HG03571 (cell line): ENCODE measurements around the gene DMD.
"Not testable (repeated sequence)": the region's sequence is repeated elsewhere in the genome, so short reads cannot be mapped to it uniquely, and the experiment has no call there.

Source experiments
- ATAC-seq: cut with Tn5 transposase; IDR thresholded peaks from one replicate; pipeline ENCODE4 v1.9.1; 2021; ENCODE audit not compliant: unreplicated experiment

DMD gene

DNA sequence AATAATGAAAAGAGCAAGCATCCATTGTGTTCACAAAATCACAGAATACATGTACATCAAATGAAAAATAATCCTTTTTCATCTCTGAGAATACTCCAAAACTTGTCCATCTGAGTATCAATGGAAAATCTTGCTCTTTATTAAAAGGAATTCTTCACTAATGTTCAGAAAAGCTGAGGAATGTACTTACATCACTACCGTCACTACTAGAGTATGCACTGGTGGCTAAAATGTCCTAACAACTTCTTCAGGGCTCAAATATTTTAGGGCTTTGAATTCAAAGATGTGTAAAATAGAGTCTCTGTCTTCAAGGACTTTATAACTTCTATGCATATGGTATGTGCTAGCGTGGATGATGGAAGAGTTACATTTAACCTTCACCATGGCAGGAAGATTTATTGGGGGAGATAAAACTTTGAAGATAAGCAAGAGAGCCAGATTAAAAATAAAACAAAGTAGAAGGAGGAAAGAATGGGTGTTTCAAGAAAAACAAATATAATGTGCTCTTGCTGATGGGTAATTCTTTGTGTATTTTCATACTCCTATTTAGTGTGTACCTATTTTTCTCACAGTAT, 55.1 kb downstream of the DMD start:
- ATAC-seq: no peak

DNA sequence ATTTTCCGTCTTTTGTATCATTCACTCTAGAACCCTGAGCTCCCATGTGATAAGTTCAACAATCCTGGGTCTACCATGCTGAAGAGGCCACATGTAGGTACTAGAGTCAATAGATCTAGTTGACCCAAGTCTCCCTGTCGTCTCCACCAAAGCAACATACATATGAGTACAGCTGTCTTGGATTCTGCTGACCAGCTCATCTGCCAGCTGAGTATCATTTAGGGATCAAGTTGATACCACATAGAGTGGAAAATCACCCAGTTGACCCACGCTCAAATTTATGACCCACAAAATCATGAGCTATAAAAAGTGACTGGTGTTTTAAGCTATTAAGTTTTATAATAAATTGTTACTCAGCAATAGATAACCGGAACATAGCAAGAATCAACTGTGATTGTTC, 61.8 kb downstream of the DMD start:
- no peak for ATAC-seq

DNA sequence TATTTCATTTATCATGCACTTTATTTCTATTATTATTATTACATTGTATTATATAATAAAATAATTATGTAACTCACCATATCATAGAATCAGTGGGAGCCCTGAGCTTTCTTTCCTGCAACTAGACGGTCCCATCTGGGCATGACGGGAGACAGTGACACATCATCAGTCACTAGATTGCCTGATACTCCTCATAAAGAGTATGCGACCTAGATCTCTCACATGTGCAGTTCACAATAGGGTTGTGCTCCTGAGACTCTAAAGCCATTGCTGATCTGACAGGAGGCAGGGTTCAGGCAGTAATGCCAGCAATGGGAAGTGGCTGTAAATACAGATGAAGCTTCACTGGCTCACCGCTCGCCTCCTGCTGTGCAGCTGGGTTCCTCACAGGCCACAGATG, 62.3 kb downstream of the DMD start:
- no peak for ATAC-seq

DNA sequence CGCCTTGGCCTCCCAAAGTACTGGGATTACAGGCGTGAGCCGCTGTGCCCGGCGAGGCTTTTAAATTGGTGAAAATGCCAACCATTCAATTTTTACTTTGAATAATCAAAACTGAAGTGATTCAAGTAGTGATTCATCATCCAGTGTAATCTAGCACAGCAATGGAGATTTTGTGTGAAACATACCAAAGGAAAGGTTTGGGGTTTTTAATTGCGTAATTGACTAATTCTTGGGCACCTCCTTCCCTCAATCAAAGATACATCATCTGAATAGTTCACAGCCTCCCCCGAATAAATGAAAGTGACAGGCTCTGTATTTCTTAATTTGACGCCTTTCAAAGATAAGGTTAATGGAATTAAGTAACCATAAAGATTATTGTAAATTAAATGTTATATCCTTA, 69.0 kb downstream of the DMD start:
- ATAC-seq: no peak

DNA sequence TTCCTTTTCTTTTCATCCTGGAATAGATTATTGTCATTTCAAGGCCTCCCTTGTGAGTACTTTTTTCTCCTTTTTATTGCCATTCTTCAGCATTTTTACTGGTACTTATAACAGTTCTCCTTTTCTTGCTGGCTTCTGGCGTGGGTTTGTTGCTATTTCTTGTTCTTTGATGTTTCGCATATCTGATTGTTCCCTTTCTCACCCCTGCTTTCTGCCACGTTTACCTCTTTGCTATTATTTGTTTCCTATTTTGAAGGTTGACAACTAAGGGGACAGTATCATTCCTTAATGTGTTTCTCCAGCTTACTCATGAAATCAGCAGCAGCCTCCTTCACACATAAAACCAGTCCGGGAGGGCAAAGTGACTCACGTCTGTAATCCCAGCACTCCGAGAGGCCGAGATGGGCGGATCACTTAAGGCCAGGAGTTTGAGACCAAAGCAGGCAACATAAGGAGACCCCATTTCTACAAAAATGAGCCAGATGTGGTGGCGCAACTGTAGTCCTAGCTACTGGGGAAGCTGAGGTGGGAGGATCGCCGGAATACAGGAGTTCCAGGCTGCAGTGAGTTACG, 72.6 kb downstream of the DMD start:
- no peak for ATAC-seq

DNA sequence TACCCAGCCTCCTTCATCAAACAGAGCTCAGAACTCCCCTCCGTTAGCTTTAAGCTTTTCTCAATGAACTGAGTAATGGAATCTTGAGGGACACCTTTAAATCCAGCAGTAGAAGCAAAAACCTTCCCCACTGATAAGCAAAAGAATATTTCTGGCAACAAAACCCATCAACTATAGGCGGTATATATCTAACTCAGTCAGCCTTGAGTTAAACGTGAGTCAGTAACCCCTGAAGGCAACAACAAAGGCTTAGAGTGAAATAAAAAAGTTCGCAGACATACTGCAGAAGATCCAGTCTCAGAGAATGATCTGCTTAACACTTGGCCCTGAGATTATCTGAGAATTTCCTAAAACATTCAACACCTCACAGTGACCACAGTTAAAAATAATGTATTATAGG, 77.2 kb downstream of the DMD start:
- ATAC-seq: no peak

DNA sequence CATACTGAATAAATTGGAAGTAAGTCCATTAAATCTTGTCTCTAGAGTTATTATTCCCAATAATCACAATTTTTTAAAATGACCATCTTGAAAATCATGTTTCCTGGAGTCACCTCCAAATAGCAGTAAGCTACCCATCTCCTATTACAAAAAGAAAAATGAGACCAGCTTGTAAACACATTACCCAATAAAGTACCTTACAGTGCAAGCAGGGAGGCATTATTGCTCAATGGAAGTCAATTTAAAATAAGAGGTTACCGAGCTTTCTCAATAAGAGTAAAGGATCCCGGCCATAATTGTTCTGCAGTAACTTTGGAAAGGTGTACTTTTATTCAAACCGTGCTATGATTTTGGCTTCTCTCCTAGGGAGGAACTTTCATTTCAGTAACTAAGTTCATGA, 78.0 kb downstream of the DMD start:
- ATAC-seq: no peak

DNA sequence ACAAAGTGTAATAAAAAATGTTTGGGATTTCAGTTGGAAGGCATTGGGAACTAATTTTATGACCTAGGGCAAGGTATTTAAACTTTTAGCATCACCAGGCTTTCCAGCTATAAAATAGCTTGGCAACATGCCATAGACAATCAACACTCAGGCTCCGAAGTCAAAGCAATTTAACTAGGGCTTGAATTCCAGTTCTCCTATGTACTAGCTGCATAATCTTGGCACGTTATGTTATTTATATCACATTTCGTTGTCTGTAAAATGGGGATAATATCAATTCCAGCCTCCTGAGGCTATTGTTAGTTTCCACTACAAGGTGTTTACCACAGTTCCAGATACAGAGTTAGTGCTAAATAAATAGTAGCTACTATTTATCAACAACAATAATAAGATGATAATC, 78.8 kb downstream of the DMD start:
- no peak for ATAC-seq

DNA sequence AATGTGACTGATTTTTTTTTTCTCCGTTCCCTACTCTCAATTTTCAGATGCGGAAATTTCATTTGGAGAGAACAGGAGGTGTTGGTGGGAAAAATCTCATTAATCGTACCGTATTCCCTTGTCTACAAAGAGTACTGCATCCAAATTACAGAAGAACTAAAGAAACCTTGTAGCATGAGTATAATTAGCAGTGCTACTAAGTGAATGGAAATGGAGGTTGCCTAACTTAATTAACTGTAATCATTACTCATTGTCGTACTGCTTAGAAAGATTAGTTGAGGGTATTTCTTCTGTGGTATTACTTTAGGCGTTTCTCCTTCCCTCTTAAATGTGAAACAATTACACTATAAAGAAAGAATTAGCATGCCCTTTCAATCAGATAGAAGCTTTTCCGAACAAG, 81.7 kb downstream of the DMD start:
- ATAC-seq: no peak

DNA sequence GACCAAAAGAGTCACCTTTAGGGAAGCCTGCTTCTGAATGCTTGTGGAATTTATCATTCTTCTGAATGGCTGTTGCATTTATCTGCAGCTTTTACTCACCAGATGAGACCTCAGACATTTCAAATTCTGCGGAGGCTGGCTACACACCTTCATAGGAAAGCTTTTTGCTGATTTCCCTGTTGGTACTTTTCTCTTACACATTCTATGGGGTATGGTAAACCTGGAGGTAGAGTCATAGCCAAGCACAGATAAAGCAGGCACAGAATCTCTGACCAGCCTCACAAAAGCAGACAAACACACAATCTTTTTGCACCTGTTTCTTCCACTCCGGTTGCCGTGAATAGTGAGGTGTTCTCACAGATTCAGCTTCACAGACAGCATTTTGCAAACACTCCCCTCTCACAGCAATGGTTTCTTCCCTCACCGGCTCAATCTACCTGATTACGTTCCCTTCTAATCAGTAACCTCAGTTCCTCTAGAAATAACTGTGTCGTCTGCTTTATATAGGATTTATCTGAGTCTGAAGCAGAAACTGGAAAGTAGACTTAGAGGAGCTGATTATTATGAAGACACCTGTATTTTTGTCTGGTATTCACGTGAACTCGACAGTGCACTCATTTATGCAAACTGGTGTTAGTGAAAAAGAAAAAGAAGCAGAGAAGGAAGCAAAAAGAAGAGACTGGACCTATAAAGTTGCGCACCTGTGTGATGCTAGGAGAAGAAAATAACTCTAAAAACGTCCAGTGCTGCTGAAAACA, 83.1 kb downstream of the DMD start:
- ATAC-seq: no peak

DNA sequence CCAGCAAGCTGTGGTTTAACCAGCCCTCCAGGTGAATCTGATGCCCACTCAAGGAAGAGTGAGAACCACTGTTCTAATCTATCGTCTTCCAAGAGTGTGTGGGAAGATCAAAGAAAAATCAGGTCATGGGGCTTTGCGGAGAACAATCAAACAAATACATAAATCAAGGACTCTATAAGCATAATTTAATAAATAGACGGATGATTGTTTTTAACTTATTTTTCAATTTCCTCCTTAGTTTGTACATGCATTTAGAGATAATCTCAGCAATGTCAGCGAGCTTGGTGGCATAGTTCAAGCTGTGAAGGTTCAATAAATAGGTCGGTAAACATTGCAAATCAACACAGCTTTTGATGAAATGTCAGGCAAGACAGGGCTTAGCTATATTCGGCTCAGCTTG, 84.9 kb downstream of the DMD start:
- ATAC-seq: no peak

DNA sequence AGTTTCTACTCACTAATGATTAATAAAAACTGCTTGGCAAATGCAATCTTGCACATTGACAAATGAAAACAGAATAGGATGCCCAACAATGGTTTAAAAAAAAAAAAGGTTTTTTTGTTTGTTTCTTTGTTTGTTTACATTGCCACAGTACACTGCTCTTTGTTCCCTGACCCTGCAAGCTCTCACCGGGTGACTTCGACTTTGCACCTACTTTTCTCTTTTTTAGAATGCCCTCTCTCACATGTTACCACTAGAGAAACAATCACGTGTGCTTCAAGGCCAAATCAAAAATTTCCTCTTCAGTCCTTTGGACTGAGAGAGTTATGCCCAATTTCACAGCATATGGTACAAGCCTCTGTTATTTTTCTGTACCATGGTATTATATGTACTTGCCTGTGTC, 101.5 kb downstream of the DMD start:
- no peak for ATAC-seq

DNA sequence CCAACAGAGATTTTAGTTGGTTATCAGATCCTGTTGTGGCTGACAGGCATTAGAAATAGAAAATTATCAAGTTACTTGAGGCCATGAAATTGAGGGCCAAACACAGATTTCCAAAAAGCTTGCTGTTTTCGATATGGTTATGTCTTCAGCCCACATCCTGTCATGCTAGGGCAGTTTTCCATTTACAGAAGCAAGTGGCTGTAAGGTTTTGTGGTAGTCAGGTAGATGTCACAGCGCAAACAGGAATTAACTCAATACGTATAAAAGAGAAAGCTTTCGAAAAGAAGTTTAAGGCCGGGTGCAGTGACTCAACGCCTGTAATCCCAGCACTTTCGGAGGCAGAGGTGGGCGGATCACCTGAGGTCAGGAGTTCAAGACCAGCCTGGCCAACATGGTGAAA, 104.6 kb downstream of the DMD start:
- ATAC-seq: no peak

DNA sequence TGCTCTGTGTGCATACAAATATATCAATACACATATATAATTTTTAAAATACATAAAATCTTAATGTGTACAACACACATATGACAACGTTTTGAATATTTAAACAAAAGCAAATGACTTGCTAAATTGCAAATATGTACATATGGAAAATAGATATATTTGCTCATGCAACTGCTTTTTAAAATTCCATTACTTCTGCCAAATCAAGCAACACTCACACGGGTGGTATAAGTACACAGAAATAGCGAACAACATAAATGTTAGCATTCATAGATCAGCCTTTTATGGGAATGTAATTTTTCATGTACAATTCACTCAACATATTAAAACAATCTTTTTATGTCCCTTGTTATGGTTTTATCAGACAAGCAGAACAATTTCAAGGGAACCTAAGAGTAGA, 116.3 kb downstream of the DMD start:
- no peak for ATAC-seq

DNA sequence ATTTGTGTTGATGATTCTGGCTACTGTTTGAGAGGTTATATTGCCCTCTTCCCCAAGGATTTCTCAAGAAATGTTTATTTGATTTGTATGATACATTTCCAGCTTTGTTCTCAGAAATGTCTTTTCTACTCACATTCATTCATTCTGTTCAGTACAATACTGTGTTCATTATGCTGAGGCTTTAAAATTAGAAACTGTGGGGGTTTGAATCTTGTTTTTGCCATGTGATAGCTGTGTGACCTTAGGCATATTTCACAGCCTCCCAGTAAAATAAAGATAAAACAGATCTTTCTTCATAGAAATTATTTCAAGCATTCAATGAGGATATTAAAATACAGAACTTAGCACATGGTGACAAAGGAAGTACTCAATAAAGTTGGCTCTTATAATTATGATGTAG, 123.9 kb downstream of the DMD start:
- ATAC-seq: no peak

DNA sequence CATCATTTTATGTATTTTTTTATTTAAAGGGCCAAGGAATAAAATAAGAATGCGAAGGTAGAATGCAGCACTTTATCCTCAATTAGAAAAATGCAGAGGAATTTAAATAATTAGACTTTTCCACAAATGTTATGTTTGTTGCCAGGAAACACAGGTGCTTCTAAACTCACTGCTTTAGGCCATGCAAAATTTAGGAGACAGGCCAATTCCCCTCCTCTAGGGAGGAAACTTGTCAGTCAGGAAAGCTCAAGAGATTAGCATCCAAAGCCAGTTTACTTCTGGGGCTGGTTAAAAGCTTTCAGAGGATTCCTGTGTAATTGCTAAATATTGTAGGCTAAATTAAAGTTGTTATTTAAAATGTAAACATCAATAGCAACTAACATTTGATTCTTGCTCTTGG, 124.5 kb downstream of the DMD start:
- ATAC-seq: no peak

DNA sequence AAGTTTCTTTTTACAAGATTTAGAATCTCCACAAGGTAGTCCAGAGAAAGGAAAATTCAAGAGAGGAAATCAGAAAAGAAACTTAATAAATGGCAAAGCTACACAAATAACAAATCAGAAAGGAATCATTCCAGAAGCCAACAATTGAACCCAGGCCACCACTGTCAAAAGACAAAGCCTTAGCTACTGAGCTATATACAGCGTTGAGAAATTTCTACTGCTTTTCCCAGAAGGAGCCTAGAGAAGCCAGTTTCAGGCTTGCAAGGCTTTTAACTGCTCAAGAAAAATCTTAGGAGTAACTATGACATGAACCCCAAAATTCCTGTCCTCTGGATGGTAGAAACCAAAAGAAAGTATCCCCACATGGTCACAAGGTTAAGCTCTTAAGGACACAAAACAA, 129.0 kb downstream of the DMD start:
- ATAC-seq: no peak

DNA sequence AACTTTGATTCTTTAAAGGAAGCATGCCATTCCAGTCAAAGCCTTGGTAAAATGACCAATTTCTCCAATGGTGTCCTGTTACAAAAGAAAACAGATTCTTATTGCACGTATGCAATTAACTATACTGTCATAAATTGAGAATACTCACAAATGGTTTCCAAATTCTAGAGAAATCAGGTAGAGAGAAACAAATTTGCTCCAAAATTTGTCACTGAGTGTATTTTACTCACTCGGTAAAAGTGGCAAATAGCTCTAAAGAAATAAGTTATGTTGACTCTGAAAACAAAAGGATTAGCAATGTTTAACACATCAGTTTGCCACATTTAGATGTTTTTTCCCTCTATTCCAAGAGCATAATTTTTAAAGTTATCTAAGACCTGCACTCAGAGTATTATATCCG, 133.1 kb downstream of the DMD start:
- no peak for ATAC-seq

DNA sequence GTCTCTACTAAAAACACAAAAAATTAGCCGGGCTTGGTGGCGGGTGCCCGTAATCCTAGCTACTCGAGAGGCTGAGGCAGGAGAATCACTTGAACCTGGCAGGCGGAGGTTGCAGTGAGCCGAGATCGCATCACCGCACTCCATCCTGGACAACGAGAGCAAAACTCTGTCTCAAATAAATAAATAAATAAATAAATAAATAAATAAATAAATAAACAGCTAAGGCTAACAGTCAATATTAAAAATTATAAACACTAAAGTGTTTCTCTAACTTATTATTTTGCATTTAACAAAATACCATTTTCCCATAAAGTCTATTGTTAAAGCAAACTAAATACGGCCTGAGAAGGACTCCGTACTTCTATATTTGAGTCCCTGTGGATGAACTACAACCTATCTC, 137.7 kb downstream of the DMD start:
- ATAC-seq: not testable (repeated sequence)

DNA sequence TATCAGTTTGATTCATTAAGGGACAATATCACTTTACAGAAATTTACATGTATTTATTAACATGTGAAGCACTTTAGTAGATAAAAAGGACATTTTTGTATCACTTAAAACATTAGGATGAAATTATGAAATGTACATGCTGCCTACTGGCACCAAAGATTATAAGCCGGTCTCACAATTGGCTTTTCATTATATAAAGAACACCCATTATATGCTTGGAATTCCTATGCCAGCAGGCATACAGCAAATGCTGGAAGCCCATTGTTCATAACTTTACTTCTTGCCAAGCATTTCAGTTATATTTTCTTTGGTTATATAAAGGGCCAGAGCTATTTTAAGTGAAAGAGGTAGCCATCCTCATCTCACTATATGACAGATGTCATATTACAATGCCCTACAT, 145.9 kb downstream of the DMD start:
- ATAC-seq: no peak

DNA sequence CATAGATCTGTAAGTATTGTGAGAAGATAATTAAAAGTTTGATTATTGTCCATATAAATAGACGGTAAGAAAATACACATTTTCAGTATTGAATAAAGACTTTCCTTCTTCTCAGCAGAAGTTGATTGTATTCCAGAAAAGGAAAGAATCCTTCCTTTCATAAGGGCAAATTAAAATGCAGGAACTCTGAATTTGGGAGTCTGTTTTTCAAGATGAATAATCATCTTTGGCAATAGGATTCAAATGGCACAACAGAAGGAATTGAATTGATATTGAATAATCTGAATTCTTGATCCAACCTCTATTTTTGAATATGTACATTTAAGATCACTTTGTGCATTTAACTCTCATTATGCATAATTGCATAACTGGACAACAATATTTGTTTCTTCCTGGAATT, 149.3 kb downstream of the DMD start:
- ATAC-seq: no peak

DNA sequence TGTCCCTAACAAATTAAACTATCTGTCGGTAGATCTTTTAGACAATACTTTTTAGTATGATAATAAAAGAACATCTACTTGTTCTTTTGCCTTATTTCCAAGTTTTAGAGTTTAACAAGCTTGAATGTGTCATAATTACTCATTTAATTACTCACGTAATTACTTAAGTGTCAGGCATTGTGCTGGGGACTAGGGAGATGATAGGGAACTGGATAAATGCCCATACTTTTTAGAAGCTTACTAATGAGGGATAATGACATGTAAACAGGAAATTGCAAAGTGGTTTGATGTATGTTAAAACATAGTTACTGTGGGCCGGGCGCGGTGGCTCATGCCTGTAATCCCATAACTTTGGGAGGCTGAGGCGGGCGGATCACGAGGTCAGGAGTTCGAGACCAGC, 158.3 kb downstream of the DMD start:
- ATAC-seq: no peak

DNA sequence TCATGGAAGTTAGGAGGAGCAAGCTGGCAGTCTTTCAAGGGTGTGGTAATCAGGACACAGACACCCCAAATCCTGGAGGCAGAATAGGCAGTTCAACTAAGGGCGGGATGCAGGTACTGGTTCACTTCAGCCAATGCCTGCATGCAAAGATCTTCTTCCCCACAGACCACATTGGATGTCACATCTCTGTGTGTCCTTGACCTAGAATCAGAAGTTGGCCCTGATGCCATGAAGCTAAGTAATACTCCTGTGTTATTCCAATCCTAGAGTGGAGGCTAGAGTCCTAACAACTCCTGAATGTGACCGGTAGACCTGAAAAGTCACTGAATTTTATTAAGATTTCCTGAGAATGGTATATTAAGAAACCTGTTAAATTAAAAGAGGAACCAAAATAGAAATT, 165.5 kb downstream of the DMD start:
- no peak for ATAC-seq
